Measurements from ENCODE around the gene ELMO3. TPM values are rescaled to one million over a fixed set of nuclear protein-coding genes. Genes with fewer than 3 reads are reported as not detected.

ELMO3 gene
- total RNA-seq, 4 donors from 2014 or later, result 0.09 to 0.55 (median 0.29) TPM

- in situ Hi-C loops (cut with MboI; ENCODE audit: low sequenced_read_pairs in 4 of 4), result no loop called here
- Histone ChIP-seq H3K4me3 (peak within 1 kb of the TSS; percentile 86 to 99 (median 96)), H3K27ac (peak within 1 kb of the TSS; percentile 83 to 94 (median 85)), H3K9me3 (no peaks in the 10 kb centered on the region), H3K4me1 (peaks cover 19 to 22% of the 10 kb centered on the region in 2 donors), H3K36me3 (peaks cover 0 to 39% of the 10 kb centered on the region in 2 donors), H3K27me3 (no peaks in the 10 kb centered on the region)
- DNase-seq, result peak; percentile 95 to 97
- intact Hi-C loops (cut with DNase I; ENCODE audit: low total_unique reads), result loop anchor here (1.0 kb wide), 2 partner anchors 19 to 35 kb away; partner anchors contain the start of gene E2F4
- TF ChIP-seq CTCF (IDR thresholded peaks at IDR 0.05 in 4 of 5, conservative IDR thresholded peaks at IDR 0.05 in 1 of 5) (peak in 1 of 5 experiments; percentile 33), POLR2A (IDR thresholded peaks at IDR 0.05) (peak; percentile 73 to 87)
- peak; percentile 89 to 93 for ATAC-seq
Observed at GRCh38 chr16:67226804-67227566, 28.1 kb downstream of the ELMO3 start, which contains the start of gene TMEM208. Gene TMEM208, plus strand, starts transcription at chr16:67227130. Its CDS starts 89 bp downstream, at chr16:67227219.

- in situ Hi-C loops (cut with MboI; ENCODE audit: low sequenced_read_pairs in 4 of 4), result no loop called here
Observed at GRCh38 chr16:67227567-67227921, 28.6 kb downstream of the ELMO3 start.

GRCh38 chr16:67228034-67228785 is 29.3 kb downstream of the ELMO3 start:
- intact Hi-C loops (cut with DNase I; ENCODE audit: low total_unique reads), result no loop called here
- H3K36me3 ChIP-seq, result peaks cover 0 to 46% of the 10 kb centered on the region in 2 donors
- TF ChIP-seq POLR2A (IDR thresholded peaks at IDR 0.05) (no peak), CTCF (IDR thresholded peaks at IDR 0.05 in 4 of 5, conservative IDR thresholded peaks at IDR 0.05 in 1 of 5) (no peak)
- no peaks in the 10 kb centered on the region for H3K9me3 ChIP-seq
- H3K4me3 ChIP-seq, result peak overlapping the region; percentile 86 to 99 (median 96)
- no peaks in the 10 kb centered on the region for H3K27me3 ChIP-seq
- H3K4me1 ChIP-seq, result peaks cover 19 to 22% of the 10 kb centered on the region in 2 donors
- H3K27ac ChIP-seq, result peak overlapping the region in 3 of 4 donors; percentile 83 to 94 (median 86)
- in situ Hi-C loops (cut with MboI; ENCODE audit: low sequenced_read_pairs in 4 of 4), result no loop called here
- ATAC-seq, result no peak
- DNase-seq, result no peak

More at GRCh38 chr16:67227567-67227921, 28.6 kb downstream of the ELMO3 start:
- DNase-seq (peak in 1 of 2 donors; percentile 16), ATAC-seq (no peak)
- Histone ChIP-seq H3K36me3 (peaks cover 0 to 41% of the 10 kb centered on the region in 2 donors), H3K4me3 (peak overlapping the region; percentile 86 to 99 (median 96)), H3K4me1 (peaks cover 19 to 22% of the 10 kb centered on the region in 2 donors), H3K9me3 (no peaks in the 10 kb centered on the region), H3K27ac (peak overlapping the region; percentile 83 to 94 (median 85)), H3K27me3 (no peaks in the 10 kb centered on the region)
- intact Hi-C loops (cut with DNase I; ENCODE audit: low total_unique reads), result loop anchor here (1.0 kb wide), 2 partner anchors 19 to 35 kb away; partner anchors contain the start of gene E2F4
- TF ChIP-seq POLR2A (IDR thresholded peaks at IDR 0.05) (no peak), CTCF (IDR thresholded peaks at IDR 0.05 in 4 of 5, conservative IDR thresholded peaks at IDR 0.05 in 1 of 5) (no peak)

GRCh38 chr16:67228905-67229304 is 30.0 kb downstream of the ELMO3 start:
- ATAC-seq (no peak), DNase-seq (no peak)
- Histone ChIP-seq H3K27ac (no peak overlapping the region), H3K4me3 (no peak overlapping the region), H3K4me1 (peaks cover 19 to 22% of the 10 kb centered on the region in 2 donors), H3K9me3 (no peaks in the 10 kb centered on the region), H3K36me3 (peaks cover 0 to 53% of the 10 kb centered on the region in 2 donors), H3K27me3 (no peaks in the 10 kb centered on the region)
- intact Hi-C loops (cut with DNase I; ENCODE audit: low total_unique reads) (no loop called here), in situ Hi-C loops (cut with MboI; ENCODE audit: low sequenced_read_pairs in 4 of 4) (no loop called here)
- no peak for TF ChIP-seq POLR2A (IDR thresholded peaks at IDR 0.05)
